Ovary (tissue), 1 donor: ENCODE data around the gene PRICKLE1.

ENCODE experiments used
- EP300 ChIP-seq: sonication (generic); formaldehyde crosslinking; IDR thresholded peaks from one replicate; pipeline ENCODE4 v1.6.1; 2017; ENCODE audit warnings: antibody characterized with exemption
- POLR2A ChIP-seq: fragments of 450-650 bp; IDR thresholded peaks from one replicate; pipeline ENCODE4 v1.6.1; 2017; ENCODE audit warnings: antibody characterized with exemption, mild to moderate bottlenecking, moderate library complexity

- TF ChIP-seq POLR2A (no peak), EP300 (no peak)
Observed at GRCh38 chr12:42482041-42482747, 107.4 kb downstream of the PRICKLE1 start.
